K562 (cell line): ENCODE results near the gene PLA2G4C.

Source experiments
- DIDO1 ChIP-seq: fragments of 450-650 bp; IDR thresholded peaks from 2 replicates; pipeline ENCODE4 v1.6.1; 2016; ENCODE audit warnings: low read depth, missing biosample characterization, missing genetic modification characterization
- NFIC ChIP-seq: fragments of 450-650 bp; IDR thresholded peaks from 2 replicates; pipeline ENCODE4 v1.6.1; 2017; ENCODE audit warnings: mild to moderate bottlenecking, inconsistent platforms
- TF ChIP-seq, protein P1 (sequence below), 3 experiments: IDR thresholded peaks in 2 of 3; conservative IDR thresholded peaks in 1 of 3; 2 replicates each; pipeline ENCODE4 v1.5.1; 2011 to 2012; ENCODE audit warnings: low read length in 3 of 3, mild to moderate bottlenecking in 3 of 3, control low read depth in 2 of 3, improper control_type of control experiment in 1 of 3, inconsistent platforms in 1 of 3, low read depth in 1 of 3, mixed read lengths in 1 of 3, moderate library complexity in 1 of 3; ENCODE audit not compliant: insufficient read depth in 2 of 3
- TF ChIP-seq, protein P2 (sequence below): sonication (generic); formaldehyde crosslinking; IDR thresholded peaks from 2 replicates; pipeline ENCODE4 v1.8.1; 2023; ENCODE audit warnings: mild to moderate bottlenecking, missing genetic modification reagents

DNA sequence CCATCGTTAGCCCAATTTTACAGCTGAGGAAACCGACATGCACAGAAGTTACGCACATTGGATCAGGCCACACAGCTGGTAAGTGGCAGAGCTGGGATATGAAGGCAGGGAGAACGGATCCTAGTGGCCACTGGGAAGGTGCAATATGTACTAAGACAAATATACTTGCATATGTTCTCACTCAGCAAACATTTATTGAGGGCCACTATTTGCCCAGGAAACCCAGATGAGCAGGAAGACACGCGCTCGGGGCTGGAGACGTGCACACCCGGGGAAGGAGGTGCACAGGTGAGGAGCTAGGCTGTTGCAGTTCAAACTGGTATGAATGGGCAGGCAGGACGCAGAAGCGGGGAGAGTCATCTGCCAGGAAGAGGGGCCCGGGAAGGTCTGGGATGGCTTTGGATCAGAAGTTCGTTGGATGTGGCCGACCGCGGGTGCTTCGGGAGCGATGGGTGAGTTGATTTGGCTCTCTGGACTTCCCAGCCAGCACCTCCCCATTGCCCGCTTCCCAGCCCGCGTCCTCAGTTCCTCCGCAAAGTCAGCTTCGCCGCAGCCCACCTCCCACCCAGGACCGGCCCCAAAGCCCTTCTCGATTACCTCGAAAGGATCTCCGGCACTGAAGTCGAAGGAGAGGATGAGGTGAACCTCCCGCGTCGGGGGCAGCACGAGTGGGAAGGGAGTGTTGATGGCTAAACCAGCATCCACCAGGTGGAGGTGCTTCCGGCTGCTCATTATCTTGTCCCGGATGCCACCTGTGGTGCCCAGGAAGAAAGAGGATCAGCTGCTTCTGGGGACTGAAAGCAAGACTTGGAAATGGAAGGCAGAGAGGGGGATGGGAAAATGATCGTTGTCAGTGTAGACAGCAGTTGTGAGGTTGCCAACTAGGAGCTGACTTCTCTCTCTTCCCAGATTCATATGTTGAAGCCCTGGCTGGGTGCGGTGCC, 48.9 kb downstream of the PLA2G4C start:
- no peak for TF ChIP-seq DIDO1 (tag)
- TF ChIP-seq, protein P1, sequence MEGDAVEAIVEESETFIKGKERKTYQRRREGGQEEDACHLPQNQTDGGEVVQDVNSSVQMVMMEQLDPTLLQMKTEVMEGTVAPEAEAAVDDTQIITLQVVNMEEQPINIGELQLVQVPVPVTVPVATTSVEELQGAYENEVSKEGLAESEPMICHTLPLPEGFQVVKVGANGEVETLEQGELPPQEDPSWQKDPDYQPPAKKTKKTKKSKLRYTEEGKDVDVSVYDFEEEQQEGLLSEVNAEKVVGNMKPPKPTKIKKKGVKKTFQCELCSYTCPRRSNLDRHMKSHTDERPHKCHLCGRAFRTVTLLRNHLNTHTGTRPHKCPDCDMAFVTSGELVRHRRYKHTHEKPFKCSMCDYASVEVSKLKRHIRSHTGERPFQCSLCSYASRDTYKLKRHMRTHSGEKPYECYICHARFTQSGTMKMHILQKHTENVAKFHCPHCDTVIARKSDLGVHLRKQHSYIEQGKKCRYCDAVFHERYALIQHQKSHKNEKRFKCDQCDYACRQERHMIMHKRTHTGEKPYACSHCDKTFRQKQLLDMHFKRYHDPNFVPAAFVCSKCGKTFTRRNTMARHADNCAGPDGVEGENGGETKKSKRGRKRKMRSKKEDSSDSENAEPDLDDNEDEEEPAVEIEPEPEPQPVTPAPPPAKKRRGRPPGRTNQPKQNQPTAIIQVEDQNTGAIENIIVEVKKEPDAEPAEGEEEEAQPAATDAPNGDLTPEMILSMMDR (IDR thresholded peaks at IDR 0.05 in 2 of 3, conservative IDR thresholded peaks at IDR 0.05 in 1 of 3; ENCODE audit: insufficient read depth in 2 of 3, low read depth in 1 of 3, low read length in 3 of 3): no peak
- TF ChIP-seq NFIC: no peak
- TF ChIP-seq, protein P2, sequence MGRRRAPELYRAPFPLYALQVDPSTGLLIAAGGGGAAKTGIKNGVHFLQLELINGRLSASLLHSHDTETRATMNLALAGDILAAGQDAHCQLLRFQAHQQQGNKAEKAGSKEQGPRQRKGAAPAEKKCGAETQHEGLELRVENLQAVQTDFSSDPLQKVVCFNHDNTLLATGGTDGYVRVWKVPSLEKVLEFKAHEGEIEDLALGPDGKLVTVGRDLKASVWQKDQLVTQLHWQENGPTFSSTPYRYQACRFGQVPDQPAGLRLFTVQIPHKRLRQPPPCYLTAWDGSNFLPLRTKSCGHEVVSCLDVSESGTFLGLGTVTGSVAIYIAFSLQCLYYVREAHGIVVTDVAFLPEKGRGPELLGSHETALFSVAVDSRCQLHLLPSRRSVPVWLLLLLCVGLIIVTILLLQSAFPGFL (CRISPR knock-in tag): no peak
